ENCODE data around the gene RPL13A. TPM values are rescaled to one million over a fixed set of nuclear protein-coding genes. Genes with fewer than 3 reads are reported as not detected.

Gene RPL13A
- polyA plus RNA-seq, 3 donors, result 2,089 to 2,580 (median 2,270) TPM

- no peak for DNase-seq (ENCODE audit: low read depth in 3 of 3, low spot score in 2 of 3)
These were observed 7.3 kb upstream of the RPL13A start for GRCh38 chr19:49479975-49480628.

- DNase-seq (ENCODE audit: low read depth in 3 of 3, low spot score in 2 of 3), result no peak
These were observed 6.3 kb upstream of the RPL13A start for GRCh38 chr19:49481020-49481683.

- DNase-seq (ENCODE audit: low read depth in 3 of 3, low spot score in 2 of 3), result no peak
These were observed 1.2 kb upstream of the RPL13A start for GRCh38 chr19:49486232-49486631.

GRCh38 chr19:49486710-49487276, 615 bp upstream of the RPL13A start:
- no peak for DNase-seq (ENCODE audit: low read depth in 3 of 3, low spot score in 2 of 3)

GRCh38 chr19:49488046-49488862, 846 bp downstream of the RPL13A start:
- no peak for DNase-seq (ENCODE audit: low read depth in 3 of 3, low spot score in 2 of 3)

- no peak for DNase-seq (ENCODE audit: low read depth in 3 of 3, low spot score in 2 of 3)
These were observed 1.6 kb downstream of the RPL13A start for GRCh38 chr19:49488863-49489537.

GRCh38 chr19:49489601-49490167, 2.3 kb downstream of the RPL13A start:
- DNase-seq (ENCODE audit: low read depth in 3 of 3, low spot score in 2 of 3), result no peak

GRCh38 chr19:49490287-49491029, 3.0 kb downstream of the RPL13A start:
- DNase-seq (ENCODE audit: low read depth in 3 of 3, low spot score in 2 of 3), result no peak

- DNase-seq (ENCODE audit: low read depth in 3 of 3, low spot score in 2 of 3), result no peak
These were observed 3.8 kb downstream of the RPL13A start for GRCh38 chr19:49491030-49491803.

GRCh38 chr19:49491804-49492572, 4.6 kb downstream of the RPL13A start:
- DNase-seq (ENCODE audit: low read depth in 3 of 3, low spot score in 2 of 3), result no peak

- no peak for DNase-seq (ENCODE audit: low read depth in 3 of 3, low spot score in 2 of 3)
These were observed 5.4 kb downstream of the RPL13A start for GRCh38 chr19:49492573-49493405.

- DNase-seq (ENCODE audit: low read depth in 3 of 3, low spot score in 2 of 3), result no peak
These were observed 9.2 kb downstream of the RPL13A start for GRCh38 chr19:49496574-49497008.

- DNase-seq (ENCODE audit: low read depth in 3 of 3, low spot score in 2 of 3), result no peak
These were observed 9.8 kb downstream of the RPL13A start for GRCh38 chr19:49497047-49497788.

- DNase-seq (ENCODE audit: low read depth in 3 of 3, low spot score in 2 of 3), result no peak
These were observed 10.3 kb downstream of the RPL13A start for GRCh38 chr19:49497789-49498103.

- no peak for DNase-seq (ENCODE audit: low read depth in 3 of 3, low spot score in 2 of 3)
These were observed 11.1 kb downstream of the RPL13A start for GRCh38 chr19:49498475-49498874.

GRCh38 chr19:49499030-49499670, 11.7 kb downstream of the RPL13A start:
- DNase-seq (ENCODE audit: low read depth in 3 of 3, low spot score in 2 of 3), result no peak

All from right renal cortex interstitium (tissue), 3 donors.